GM12864 (cell line): ENCODE data around the gene IARS2.
"Not testable (repeated sequence)": the region's sequence is repeated elsewhere in the genome, so short reads cannot be mapped to it uniquely, and the experiment has no call there.

Source experiments
- DNase-seq: peaks from one replicate; pipeline ENCODE4 v3.0.0-alpha.2; 2011; ENCODE audit warnings: low read depth
- H3K4me3 ChIP-seq: 2 replicates; pipeline ENCODE4 v1.5.1; 2011; ENCODE audit warnings: mild to moderate bottlenecking, low read depth, low read length, control low read depth
- TF ChIP-seq, protein P1 (sequence below): IDR thresholded peaks from 2 replicates; pipeline ENCODE4 v1.5.1; 2011; ENCODE audit warnings: low read depth, mild to moderate bottlenecking, moderate library complexity, low read length, control low read depth, inconsistent platforms; ENCODE audit errors: missing control alignments

Gene IARS2

DNA sequence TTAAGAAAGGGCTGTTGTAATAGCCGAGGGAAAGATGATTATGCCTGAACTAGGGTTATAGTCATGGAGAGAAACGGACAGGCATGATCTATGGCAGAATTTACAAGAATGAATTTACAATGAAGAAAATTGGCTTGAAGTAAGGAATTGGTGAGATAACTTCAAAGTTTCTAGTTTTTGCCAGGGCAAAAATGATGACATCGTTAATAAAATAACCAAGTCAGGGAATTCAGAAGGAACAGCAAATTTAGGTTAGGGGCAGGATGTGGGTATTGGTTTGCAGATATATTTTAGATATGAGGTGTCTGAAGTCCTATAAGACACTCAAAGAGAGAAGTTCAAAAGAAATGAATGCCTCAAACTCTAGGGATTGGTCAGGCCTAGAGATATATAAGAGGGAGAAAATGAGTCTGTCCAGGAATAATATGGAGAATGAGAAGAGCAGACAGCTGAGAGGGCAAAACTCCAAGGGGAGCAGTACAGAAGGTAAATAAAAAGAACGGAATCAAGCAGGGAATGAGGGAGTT lies 62.8 kb downstream of the IARS2 start:
- no peak overlapping the region for H3K4me3 ChIP-seq
- DNase-seq, result no peak
- TF ChIP-seq, protein P1, sequence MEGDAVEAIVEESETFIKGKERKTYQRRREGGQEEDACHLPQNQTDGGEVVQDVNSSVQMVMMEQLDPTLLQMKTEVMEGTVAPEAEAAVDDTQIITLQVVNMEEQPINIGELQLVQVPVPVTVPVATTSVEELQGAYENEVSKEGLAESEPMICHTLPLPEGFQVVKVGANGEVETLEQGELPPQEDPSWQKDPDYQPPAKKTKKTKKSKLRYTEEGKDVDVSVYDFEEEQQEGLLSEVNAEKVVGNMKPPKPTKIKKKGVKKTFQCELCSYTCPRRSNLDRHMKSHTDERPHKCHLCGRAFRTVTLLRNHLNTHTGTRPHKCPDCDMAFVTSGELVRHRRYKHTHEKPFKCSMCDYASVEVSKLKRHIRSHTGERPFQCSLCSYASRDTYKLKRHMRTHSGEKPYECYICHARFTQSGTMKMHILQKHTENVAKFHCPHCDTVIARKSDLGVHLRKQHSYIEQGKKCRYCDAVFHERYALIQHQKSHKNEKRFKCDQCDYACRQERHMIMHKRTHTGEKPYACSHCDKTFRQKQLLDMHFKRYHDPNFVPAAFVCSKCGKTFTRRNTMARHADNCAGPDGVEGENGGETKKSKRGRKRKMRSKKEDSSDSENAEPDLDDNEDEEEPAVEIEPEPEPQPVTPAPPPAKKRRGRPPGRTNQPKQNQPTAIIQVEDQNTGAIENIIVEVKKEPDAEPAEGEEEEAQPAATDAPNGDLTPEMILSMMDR, result no peak

DNA sequence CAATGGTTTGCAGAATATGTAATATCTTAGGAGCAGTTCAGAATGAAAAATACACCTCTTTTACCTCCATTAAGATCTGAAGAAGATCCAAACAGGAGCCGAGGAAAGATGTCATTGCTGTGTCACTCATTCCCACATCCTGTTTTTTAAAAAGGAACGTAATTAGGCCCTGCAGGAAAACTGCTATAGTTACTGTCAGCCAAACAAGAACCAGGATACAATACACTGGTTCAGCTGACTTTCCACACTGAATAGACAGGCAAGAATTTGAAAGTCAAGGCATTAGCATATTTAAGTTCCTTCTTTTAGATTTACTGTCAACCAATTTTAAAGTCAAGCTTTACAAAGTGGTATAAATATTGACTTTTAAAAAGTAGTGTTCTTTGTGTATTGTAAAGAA lies 63.8 kb downstream of the IARS2 start:
- TF ChIP-seq, protein P1, result no peak
- H3K4me3 ChIP-seq, result no peak overlapping the region
- no peak for DNase-seq

DNA sequence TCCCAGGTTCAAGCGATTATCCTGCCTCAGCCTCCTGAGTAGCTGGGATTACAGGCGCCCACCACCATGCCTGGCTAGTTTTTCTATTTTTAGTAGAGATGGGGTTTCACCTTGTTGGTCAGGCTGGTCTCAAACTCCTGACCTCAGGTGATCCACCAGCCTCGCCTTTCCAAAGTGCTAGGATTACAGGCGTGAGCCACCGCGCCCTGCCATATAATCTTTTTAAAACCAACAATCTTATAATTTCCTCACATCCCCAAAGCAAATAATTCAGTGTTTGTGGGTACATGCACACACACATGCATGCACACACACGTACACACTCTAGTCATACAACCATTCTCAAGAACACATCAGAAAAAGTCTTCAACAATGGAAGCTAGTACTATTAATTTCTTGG lies 64.6 kb downstream of the IARS2 start:
- not testable (repeated sequence) for H3K4me3 ChIP-seq, DNase-seq

DNA sequence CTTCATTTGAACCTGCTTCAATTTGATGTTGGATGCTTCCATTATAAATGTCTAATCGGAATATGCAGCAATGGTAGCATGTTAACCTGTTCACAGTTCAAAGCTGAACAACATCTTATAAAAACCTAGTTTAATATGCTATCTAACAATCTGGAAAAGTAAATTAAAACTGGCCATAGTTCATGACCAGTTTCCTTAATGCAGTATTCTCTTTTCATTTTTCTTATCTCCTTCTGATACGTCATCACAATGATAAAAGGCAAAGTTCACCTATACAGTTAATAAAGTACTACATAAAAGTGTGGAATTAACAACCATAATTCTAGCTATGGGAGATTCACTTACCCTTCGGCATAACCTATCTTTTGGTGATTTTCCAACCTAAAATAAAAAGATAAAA lies 65.1 kb downstream of the IARS2 start:
- no peak for DNase-seq
- H3K4me3 ChIP-seq, result no peak overlapping the region
- TF ChIP-seq, protein P1, result no peak

DNA sequence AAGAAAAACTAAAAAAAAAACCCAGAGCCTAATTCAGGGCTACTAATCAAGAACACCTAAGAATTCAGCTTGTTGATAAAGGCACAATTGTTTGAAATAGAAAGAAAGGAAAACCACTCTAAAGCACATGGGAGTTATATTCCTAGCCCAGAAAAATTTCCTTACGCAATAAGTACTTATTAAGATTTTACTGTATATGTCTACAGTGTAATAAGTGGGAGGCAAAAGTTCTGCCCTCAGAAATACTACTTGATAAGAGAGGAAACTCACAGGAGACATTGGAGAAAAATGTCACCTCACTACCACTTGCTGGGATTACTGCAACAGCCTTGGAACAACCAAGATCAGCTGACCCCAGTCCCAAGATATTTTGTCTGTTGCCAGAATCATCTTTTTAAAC lies 66.1 kb downstream of the IARS2 start:
- no peak for DNase-seq
- no peak overlapping the region for H3K4me3 ChIP-seq
- TF ChIP-seq, protein P1, result no peak

DNA sequence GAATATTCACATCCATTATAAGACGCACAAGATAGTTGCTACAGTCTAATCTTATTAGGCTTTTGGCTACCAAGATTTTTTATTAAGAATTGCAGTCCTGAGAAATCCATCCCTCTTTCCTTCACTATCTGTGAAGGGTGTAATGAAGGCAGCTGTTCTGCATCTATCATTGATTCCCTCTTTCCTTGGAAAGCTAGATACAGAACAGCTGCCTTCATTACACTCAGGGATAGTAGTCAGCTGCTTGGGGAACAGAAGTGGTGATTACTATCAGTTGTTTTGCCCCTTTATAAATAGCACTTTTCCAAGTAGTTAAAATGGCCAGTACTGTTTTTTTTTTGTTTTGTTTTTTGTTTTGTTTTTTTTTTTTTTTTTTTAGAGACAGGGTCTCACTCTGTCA lies 70.2 kb downstream of the IARS2 start:
- DNase-seq, result no peak
- H3K4me3 ChIP-seq, result no peak overlapping the region
- TF ChIP-seq, protein P1, result no peak

DNA sequence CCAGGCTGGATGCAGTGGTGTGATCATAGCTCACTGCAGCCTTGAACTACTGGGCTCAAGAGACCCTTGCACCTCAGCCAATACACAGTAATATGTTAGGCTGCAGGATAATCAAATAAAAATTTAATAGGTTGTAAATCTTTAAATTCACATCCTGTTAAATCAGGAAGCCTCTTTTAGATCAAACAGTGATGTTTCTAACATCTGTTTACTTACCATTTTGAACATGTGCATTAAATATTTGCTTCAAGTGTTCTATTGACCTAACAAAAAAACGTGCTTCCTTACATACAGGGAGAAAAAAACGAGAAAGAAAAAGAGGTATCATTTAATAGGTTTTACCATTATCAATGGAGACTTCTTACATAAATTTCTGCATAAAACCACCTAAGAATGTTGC lies 70.6 kb downstream of the IARS2 start:
- no peak overlapping the region for H3K4me3 ChIP-seq
- DNase-seq, result no peak
- TF ChIP-seq, protein P1, result no peak

DNA sequence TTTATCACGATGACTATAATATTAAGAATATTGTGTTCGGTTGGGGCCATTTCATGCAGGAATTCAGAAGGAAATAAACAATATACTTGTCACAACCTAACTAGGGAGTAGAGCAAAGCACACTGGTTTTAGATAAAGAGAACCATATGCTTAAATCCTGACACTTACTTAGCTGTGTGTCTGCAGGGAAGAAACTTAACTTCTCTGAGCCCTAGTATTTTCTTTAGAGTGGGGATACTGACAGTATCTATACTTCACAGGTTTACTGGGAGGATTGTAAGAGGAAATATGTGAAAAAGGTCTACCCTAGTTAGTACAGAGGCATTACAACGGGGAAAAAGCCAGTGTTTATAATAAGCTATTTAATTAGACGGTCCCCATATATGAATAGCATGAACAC lies 72.9 kb downstream of the IARS2 start:
- TF ChIP-seq, protein P1, result no peak
- no peak overlapping the region for H3K4me3 ChIP-seq
- DNase-seq, result no peak

DNA sequence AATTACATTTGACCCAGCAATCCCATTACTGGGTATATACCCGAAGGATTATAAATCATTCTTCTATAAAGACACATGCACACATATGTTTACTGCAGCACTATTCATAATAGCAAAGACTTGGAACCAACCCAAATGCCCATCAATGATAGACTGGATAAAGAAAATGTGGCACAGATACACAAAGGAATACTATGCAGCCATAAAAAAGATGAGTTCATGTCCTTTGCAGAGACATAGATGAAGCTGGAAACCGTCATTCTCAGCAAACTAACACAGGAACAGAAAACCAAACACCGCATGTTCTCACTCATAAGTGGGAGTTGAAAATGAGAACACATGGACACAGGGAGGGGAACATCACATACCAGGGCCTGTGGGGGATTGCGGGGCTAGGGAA lies 76.0 kb downstream of the IARS2 start:
- not testable (repeated sequence) for H3K4me3 ChIP-seq, DNase-seq
